ENCODE results near the gene RFNG.

Gene RFNG

GRCh38 chr17:82018152-82018988 lies 33.2 kb downstream of the RFNG start:
- no peak overlapping the region for H3K4me3 ChIP-seq (ENCODE audit: low read depth, low read length)
- TF ChIP-seq CTCF (IDR thresholded peaks at IDR 0.05; ENCODE audit: low read depth, low read length) = no peak

GRCh38 chr17:82017612-82018151 lies 33.9 kb downstream of the RFNG start:
- TF ChIP-seq CTCF (IDR thresholded peaks at IDR 0.05; ENCODE audit: low read depth, low read length) = no peak
- no peak overlapping the region for H3K4me3 ChIP-seq (ENCODE audit: low read depth, low read length)

GRCh38 chr17:82016875-82017459 lies 34.6 kb downstream of the RFNG start:
- TF ChIP-seq CTCF (IDR thresholded peaks at IDR 0.05; ENCODE audit: low read depth, low read length) = no peak
- H3K4me3 ChIP-seq (ENCODE audit: low read depth, low read length) = no peak overlapping the region

- H3K4me3 ChIP-seq (ENCODE audit: low read depth, low read length) = no peak overlapping the region
- no peak for TF ChIP-seq CTCF (IDR thresholded peaks at IDR 0.05; ENCODE audit: low read depth, low read length)
Measured at GRCh38 chr17:82016061-82016874, 35.3 kb downstream of the RFNG start.

GRCh38 chr17:82015311-82015971 lies 36.2 kb downstream of the RFNG start:
- TF ChIP-seq CTCF (IDR thresholded peaks at IDR 0.05; ENCODE audit: low read depth, low read length) = no peak
- no peak overlapping the region for H3K4me3 ChIP-seq (ENCODE audit: low read depth, low read length)

GRCh38 chr17:82014971-82015310 lies 36.7 kb downstream of the RFNG start:
- no peak overlapping the region for H3K4me3 ChIP-seq (ENCODE audit: low read depth, low read length)
- TF ChIP-seq CTCF (IDR thresholded peaks at IDR 0.05; ENCODE audit: low read depth, low read length) = no peak
